ENCODE data around the gene NFKBIZ.

NFKBIZ gene

DNA sequence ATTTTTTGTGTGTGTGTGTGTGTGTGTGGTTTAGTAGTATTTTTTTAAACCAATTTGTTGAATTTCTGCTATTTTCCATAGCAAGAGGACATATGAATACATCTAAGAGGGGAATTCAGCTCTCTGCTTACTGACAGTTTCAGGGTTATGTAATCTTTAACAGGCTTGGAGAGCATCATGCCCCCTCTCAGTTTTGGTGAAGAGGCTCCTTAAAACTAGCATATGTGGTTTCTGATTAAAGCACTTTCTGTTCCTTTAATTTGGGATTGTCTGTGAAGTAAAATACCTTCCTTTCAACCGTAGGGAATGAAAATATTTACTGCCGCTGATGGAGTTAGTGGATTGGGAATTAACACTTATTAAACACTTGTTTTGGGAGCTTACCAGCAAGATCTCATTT lies 19.4 kb upstream of the NFKBIZ start:
- TF ChIP-seq, protein P1, sequence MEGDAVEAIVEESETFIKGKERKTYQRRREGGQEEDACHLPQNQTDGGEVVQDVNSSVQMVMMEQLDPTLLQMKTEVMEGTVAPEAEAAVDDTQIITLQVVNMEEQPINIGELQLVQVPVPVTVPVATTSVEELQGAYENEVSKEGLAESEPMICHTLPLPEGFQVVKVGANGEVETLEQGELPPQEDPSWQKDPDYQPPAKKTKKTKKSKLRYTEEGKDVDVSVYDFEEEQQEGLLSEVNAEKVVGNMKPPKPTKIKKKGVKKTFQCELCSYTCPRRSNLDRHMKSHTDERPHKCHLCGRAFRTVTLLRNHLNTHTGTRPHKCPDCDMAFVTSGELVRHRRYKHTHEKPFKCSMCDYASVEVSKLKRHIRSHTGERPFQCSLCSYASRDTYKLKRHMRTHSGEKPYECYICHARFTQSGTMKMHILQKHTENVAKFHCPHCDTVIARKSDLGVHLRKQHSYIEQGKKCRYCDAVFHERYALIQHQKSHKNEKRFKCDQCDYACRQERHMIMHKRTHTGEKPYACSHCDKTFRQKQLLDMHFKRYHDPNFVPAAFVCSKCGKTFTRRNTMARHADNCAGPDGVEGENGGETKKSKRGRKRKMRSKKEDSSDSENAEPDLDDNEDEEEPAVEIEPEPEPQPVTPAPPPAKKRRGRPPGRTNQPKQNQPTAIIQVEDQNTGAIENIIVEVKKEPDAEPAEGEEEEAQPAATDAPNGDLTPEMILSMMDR (conservative IDR thresholded peaks at IDR 0.05; ENCODE audit: low read depth, low read length) = no peak
- no peak overlapping the region for H3K4me3 ChIP-seq (ENCODE audit: low read depth, low read length)
- no peak for DNase-seq (ENCODE audit: low read depth)

DNA sequence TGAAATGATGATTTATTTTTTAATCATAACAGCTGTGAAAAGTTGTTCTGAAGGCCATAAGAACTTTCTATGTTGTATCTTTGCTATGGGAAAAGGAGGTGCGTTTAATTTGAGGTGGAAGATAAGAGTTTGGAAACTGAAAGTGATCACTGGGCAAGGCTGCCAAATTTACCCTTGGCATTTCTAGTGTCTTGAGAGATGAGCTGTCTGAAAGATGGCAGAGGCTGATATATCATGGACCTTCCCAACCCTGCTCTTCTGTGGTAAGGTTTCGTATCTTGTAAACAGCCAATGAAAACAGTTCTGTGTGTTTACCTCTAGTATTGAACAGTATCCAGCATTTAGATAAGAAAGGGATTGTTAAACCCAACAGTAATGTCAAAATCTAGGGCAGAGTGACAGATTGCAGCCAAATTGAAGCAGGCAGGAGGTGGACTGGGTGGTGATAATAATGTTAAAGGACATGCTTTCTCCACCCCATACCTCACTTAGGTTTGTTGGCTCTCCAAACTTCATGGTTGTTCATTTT lies 15.8 kb upstream of the NFKBIZ start:
- DNase-seq (ENCODE audit: low read depth) = no peak
- TF ChIP-seq, protein P1 (conservative IDR thresholded peaks at IDR 0.05; ENCODE audit: low read depth, low read length) = no peak
- no peak overlapping the region for H3K4me3 ChIP-seq (ENCODE audit: low read depth, low read length)

DNA sequence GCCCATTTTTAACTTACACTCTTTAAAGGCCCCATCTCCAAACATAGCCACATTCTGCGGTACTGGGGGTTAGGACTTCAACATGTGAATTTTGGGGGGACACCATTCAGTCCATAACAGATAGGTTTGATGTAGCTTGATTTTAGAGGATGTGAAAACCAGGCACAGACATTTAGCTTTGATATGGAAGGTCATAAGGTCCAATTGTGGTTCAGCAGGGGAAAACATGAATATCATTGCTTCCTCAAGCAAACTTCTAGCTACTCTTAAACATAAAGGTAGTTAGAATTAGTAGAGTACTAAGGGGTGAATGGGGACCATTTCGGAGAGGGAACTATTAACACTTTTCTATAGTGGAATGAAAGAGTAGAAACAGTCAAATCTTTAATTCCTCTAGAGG lies 13.6 kb upstream of the NFKBIZ start:
- TF ChIP-seq, protein P1 (conservative IDR thresholded peaks at IDR 0.05; ENCODE audit: low read depth, low read length) = no peak
- DNase-seq (ENCODE audit: low read depth) = no peak
- H3K4me3 ChIP-seq (ENCODE audit: low read depth, low read length) = no peak overlapping the region

DNA sequence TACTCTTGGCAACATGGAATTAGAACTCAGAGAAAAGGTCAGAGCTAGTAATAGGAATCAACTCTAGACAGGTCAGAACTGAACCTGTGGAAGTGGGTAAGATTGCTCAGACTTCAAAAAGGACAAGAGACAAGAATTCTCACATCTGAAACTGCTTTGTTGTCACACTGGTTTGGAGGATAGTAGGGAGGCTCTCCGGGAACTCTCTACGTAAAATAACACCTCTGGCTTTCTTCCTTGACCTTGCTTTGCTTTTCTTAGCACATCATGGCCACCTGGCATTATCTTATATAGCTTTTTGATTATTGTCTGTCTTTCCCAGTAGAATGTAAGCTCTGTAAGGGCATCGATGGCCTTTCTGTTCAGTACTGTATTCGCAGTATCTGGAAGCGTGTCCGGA lies 13.2 kb upstream of the NFKBIZ start:
- TF ChIP-seq, protein P1 (conservative IDR thresholded peaks at IDR 0.05; ENCODE audit: low read depth, low read length) = no peak
- H3K4me3 ChIP-seq (ENCODE audit: low read depth, low read length) = no peak overlapping the region
- DNase-seq (ENCODE audit: low read depth) = no peak

DNA sequence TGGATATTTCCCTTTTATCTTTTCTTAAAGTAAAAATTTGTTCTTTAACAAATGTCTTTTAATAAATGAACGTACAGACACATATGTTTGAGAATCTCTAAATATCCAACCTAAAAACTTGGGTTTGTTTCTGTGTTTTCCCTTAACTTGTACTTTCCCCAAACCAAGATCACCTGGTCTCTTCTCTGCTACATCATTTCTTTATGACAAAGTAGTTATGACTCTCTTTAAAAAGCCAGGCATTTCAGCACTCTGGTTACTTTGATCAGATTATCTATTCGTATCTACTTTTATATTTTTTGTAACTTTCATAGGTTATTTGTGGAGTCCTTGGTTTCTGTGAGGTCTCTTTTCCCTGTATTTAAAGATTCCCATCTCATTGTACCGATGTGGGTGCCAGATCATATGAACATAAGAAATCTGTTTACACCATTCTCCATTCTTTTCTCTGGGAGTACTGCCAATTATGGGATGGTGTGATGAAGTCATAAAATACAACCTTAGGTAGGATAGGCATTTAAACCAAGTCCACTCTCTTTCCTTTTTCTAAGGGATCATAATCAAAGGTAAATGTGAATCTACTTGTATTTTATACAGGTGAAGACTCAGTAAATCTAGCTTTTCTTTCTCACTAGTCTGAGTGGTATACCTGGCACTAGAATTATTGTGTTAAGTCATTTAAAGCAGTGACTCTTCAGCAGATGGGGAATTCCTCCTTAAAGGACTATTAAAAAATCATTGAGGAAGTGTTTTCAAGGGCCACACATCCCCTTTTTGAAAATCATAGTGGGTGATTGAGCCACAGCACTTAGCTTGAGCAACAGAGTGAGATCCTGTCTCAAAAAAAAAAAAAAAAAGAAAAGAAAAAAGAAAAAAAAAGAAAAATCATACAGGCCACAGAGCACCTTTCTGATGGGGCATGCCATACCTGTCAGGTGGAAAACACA lies 12.4 kb upstream of the NFKBIZ start:
- H3K4me3 ChIP-seq (ENCODE audit: low read depth, low read length) = no peak overlapping the region
- TF ChIP-seq, protein P1 (conservative IDR thresholded peaks at IDR 0.05; ENCODE audit: low read depth, low read length) = no peak
- peak; percentile 94 for DNase-seq (ENCODE audit: low read depth)

DNA sequence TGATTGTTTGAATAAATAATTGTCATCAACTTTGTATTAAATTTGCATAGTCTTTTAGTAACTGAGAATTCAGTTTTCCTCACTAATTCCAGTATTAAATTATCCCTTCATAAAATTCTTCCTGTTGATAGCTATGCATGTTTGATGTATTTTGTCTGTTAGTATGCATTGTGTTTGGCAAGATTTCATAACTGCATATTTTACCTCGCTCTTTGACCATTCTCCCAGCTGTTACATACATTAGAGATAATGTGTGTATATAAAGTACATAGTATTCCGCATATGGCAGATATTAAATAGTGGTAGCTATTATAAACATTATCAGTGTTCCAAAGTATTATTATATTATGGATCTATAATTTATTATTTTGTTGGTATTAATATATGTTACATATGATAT lies 10.6 kb upstream of the NFKBIZ start:
- TF ChIP-seq, protein P1 (conservative IDR thresholded peaks at IDR 0.05; ENCODE audit: low read depth, low read length) = no peak
- DNase-seq (ENCODE audit: low read depth) = no peak
- H3K4me3 ChIP-seq (ENCODE audit: low read depth, low read length) = no peak overlapping the region
